GM08714 (cell line): ENCODE measurements around the gene MYBPC1.
"Not testable (repeated sequence)": the region's sequence is repeated elsewhere in the genome, so short reads cannot be mapped to it uniquely, and the experiment has no call there.

Experiments
- H3K4me3 ChIP-seq: fragments of 200-500 bp; sonication (Bioruptor generic); 2 replicates; pipeline ENCODE4 v1.5.1; 2014; ENCODE audit warnings: mild to moderate bottlenecking, low read length, inconsistent platforms
- ZNF274 ChIP-seq: IDR thresholded peaks from 2 replicates; pipeline ENCODE4 v1.6.1; 2012; ENCODE audit warnings: mild to moderate bottlenecking, low read depth, low read length

The MYBPC1 gene

GRCh38 chr12:101653503-101653902 lies 58.7 kb downstream of the MYBPC1 start:
- H3K4me3 ChIP-seq: no peak overlapping the region
- TF ChIP-seq ZNF274: no peak

- no peak overlapping the region for H3K4me3 ChIP-seq
- TF ChIP-seq ZNF274: no peak
Observed at GRCh38 chr12:101654442-101654841, 59.7 kb downstream of the MYBPC1 start.

- TF ChIP-seq ZNF274: no peak
- H3K4me3 ChIP-seq: no peak overlapping the region
Observed at GRCh38 chr12:101655393-101655792, 60.6 kb downstream of the MYBPC1 start.

GRCh38 chr12:101660662-101661061 lies 65.9 kb downstream of the MYBPC1 start:
- not testable (repeated sequence) for H3K4me3 ChIP-seq

- no peak for TF ChIP-seq ZNF274
- H3K4me3 ChIP-seq: no peak overlapping the region
Observed at GRCh38 chr12:101663298-101663697, 68.5 kb downstream of the MYBPC1 start.

GRCh38 chr12:101664992-101665391 lies 70.2 kb downstream of the MYBPC1 start:
- H3K4me3 ChIP-seq: no peak overlapping the region
- no peak for TF ChIP-seq ZNF274

GRCh38 chr12:101666052-101666728 lies 71.4 kb downstream of the MYBPC1 start:
- TF ChIP-seq ZNF274: no peak
- H3K4me3 ChIP-seq: no peak overlapping the region

GRCh38 chr12:101667591-101667990 lies 72.8 kb downstream of the MYBPC1 start:
- TF ChIP-seq ZNF274: no peak
- H3K4me3 ChIP-seq: no peak overlapping the region

- H3K4me3 ChIP-seq: no peak overlapping the region
- TF ChIP-seq ZNF274: no peak
Observed at GRCh38 chr12:101670007-101670671, 75.4 kb downstream of the MYBPC1 start.

GRCh38 chr12:101671157-101671791 lies 76.5 kb downstream of the MYBPC1 start:
- TF ChIP-seq ZNF274: no peak
- no peak overlapping the region for H3K4me3 ChIP-seq

GRCh38 chr12:101671833-101672232 lies 77.1 kb downstream of the MYBPC1 start:
- no peak for TF ChIP-seq ZNF274
- H3K4me3 ChIP-seq: no peak overlapping the region

GRCh38 chr12:101675555-101675954 lies 80.8 kb downstream of the MYBPC1 start:
- H3K4me3 ChIP-seq: no peak overlapping the region
- no peak for TF ChIP-seq ZNF274

- H3K4me3 ChIP-seq: not testable (repeated sequence)
Observed at GRCh38 chr12:101676497-101676896, 81.7 kb downstream of the MYBPC1 start.

GRCh38 chr12:101678081-101678480 lies 83.3 kb downstream of the MYBPC1 start:
- TF ChIP-seq ZNF274: no peak
- H3K4me3 ChIP-seq: no peak overlapping the region

GRCh38 chr12:101680240-101680639 lies 85.5 kb downstream of the MYBPC1 start:
- no peak for TF ChIP-seq ZNF274
- no peak overlapping the region for H3K4me3 ChIP-seq
